ENCODE data around the gene NTN1.

NTN1 gene

DNA sequence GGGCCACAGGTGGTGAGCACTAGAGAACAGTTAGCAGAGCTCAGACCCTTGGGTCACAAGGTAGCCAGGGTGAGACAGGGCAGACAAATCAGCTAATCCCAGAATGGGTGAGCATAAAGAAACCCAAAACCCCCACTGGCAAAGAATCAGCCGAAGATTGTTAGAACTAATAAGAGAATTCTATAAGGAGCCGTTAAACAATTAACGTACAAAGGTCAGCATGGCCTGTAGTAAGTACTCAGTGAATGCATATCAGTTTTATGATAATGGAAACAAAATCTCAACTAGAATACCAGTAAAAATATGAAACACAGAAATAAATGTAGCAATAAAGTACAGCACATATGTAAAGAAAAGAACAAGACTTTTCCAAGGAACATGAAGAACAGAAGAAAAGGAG, 168.6 kb downstream of the NTN1 start:
- no peak overlapping the region for H3K4me2 ChIP-seq (ENCODE audit: low read length)
- no peaks in the 10 kb centered on the region for H4K20me1 ChIP-seq (ENCODE audit: control insufficient read depth, insufficient read depth, low read depth, low read length)
- H3K4me3 ChIP-seq (ENCODE audit: low read length), result no peak overlapping the region
- no peaks in the 10 kb centered on the region for H3K9me3 ChIP-seq (ENCODE audit: control insufficient read depth, insufficient read depth, low read length)
- H3K36me3 ChIP-seq (ENCODE audit: control insufficient read depth, low read length), result no peaks in the 10 kb centered on the region
- no peaks in the 10 kb centered on the region for H3K9me2 ChIP-seq (replicated peaks; ENCODE audit: control insufficient read depth, low read length)
- no peak overlapping the region for H3K27ac ChIP-seq (ENCODE audit: low read depth, low read length)
- TF ChIP-seq EZH2phosphoT487 (IDR thresholded peaks at IDR 0.05; ENCODE audit: borderline replicate concordance, low read length), result no peak
- TF ChIP-seq, protein P1, sequence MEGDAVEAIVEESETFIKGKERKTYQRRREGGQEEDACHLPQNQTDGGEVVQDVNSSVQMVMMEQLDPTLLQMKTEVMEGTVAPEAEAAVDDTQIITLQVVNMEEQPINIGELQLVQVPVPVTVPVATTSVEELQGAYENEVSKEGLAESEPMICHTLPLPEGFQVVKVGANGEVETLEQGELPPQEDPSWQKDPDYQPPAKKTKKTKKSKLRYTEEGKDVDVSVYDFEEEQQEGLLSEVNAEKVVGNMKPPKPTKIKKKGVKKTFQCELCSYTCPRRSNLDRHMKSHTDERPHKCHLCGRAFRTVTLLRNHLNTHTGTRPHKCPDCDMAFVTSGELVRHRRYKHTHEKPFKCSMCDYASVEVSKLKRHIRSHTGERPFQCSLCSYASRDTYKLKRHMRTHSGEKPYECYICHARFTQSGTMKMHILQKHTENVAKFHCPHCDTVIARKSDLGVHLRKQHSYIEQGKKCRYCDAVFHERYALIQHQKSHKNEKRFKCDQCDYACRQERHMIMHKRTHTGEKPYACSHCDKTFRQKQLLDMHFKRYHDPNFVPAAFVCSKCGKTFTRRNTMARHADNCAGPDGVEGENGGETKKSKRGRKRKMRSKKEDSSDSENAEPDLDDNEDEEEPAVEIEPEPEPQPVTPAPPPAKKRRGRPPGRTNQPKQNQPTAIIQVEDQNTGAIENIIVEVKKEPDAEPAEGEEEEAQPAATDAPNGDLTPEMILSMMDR (IDR thresholded peaks at IDR 0.05; ENCODE audit: low read depth, low read length, poor library complexity, severe bottlenecking), result no peak
- no peaks in the 10 kb centered on the region for H3K79me2 ChIP-seq (ENCODE audit: control insufficient read depth, low read length)
- no peaks in the 10 kb centered on the region for H3F3A ChIP-seq (ENCODE audit: control insufficient read depth, insufficient read depth)
- no peaks in the 10 kb centered on the region for H3K27me3 ChIP-seq (ENCODE audit: control insufficient read depth, low read length)
- no peaks in the 10 kb centered on the region for H3K4me1 ChIP-seq (ENCODE audit: control insufficient read depth, low read length)

DNA sequence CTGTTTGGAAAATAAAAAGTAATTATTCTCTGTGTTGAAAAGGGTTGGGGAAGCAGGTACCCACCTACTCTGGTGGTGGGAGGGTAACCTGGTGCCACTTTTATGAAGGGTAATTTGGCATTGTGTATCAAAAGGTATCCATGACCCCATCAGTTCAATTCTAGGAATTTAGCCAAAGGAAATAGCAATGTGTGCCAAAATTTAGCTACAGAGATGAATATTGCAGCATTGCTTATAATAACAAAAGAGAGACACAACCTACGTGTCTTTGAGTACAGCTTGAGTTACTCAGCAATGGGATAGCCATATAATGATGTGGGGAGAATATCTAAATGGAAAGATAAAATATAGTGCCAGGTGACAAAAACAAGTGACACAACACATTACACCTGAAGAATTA, 170.7 kb downstream of the NTN1 start:
- Histone ChIP-seq H3F3A (ENCODE audit: control insufficient read depth, insufficient read depth) (no peaks in the 10 kb centered on the region), H3K4me3 (ENCODE audit: low read length) (no peak overlapping the region), H3K4me1 (ENCODE audit: control insufficient read depth, low read length) (no peaks in the 10 kb centered on the region), H3K9me2 (replicated peaks; ENCODE audit: control insufficient read depth, low read length) (no peaks in the 10 kb centered on the region), H3K27me3 (ENCODE audit: control insufficient read depth, low read length) (peaks cover 2% of the 10 kb centered on the region; the same call in 1 of the 2 replicates), H3K36me3 (ENCODE audit: control insufficient read depth, low read length) (no peaks in the 10 kb centered on the region), H3K9me3 (ENCODE audit: control insufficient read depth, insufficient read depth, low read length) (no peaks in the 10 kb centered on the region), H3K79me2 (ENCODE audit: control insufficient read depth, low read length) (no peaks in the 10 kb centered on the region), H3K27ac (ENCODE audit: low read depth, low read length) (no peak overlapping the region), H3K4me2 (ENCODE audit: low read length) (no peak overlapping the region), H4K20me1 (ENCODE audit: control insufficient read depth, insufficient read depth, low read depth, low read length) (no peaks in the 10 kb centered on the region)
- no peak for TF ChIP-seq EZH2phosphoT487 (IDR thresholded peaks at IDR 0.05; ENCODE audit: borderline replicate concordance, low read length)
- TF ChIP-seq, protein P1 (IDR thresholded peaks at IDR 0.05; ENCODE audit: low read depth, low read length, poor library complexity, severe bottlenecking), result no peak

GRCh38 chr17:9195411-9195810, 174.1 kb downstream of the NTN1 start:
- Histone ChIP-seq H3K4me1 (ENCODE audit: control insufficient read depth, low read length) (no peaks in the 10 kb centered on the region), H3K9me3 (ENCODE audit: control insufficient read depth, insufficient read depth, low read length) (no peaks in the 10 kb centered on the region), H3K4me2 (ENCODE audit: low read length) (no peak overlapping the region)

More at GRCh38 chr17:9195411-9195810, 174.1 kb downstream of the NTN1 start:
- no peaks in the 10 kb centered on the region for H3K79me2 ChIP-seq (ENCODE audit: control insufficient read depth, low read length)
- H3K27me3 ChIP-seq (ENCODE audit: control insufficient read depth, low read length), result peaks cover 2% of the 10 kb centered on the region; the same call in 1 of the 2 replicates
- no peak for TF ChIP-seq EZH2phosphoT487 (IDR thresholded peaks at IDR 0.05; ENCODE audit: borderline replicate concordance, low read length)
- TF ChIP-seq, protein P1 (IDR thresholded peaks at IDR 0.05; ENCODE audit: low read depth, low read length, poor library complexity, severe bottlenecking), result no peak
- H3K9me2 ChIP-seq (replicated peaks; ENCODE audit: control insufficient read depth, low read length), result no peaks in the 10 kb centered on the region
- H3K27ac ChIP-seq (ENCODE audit: low read depth, low read length), result no peak overlapping the region
- H3K4me3 ChIP-seq (ENCODE audit: low read length), result no peak overlapping the region
- H4K20me1 ChIP-seq (ENCODE audit: control insufficient read depth, insufficient read depth, low read depth, low read length), result no peaks in the 10 kb centered on the region
- H3F3A ChIP-seq (ENCODE audit: control insufficient read depth, insufficient read depth), result no peaks in the 10 kb centered on the region
- no peaks in the 10 kb centered on the region for H3K36me3 ChIP-seq (ENCODE audit: control insufficient read depth, low read length)

Measured in DOHH2 (cell line).